GM12874 (cell line): Measurements from ENCODE around the gene UQCRQ.

Source experiments
- CTCF ChIP-seq: IDR thresholded peaks from 2 replicates; pipeline ENCODE4 v1.5.1; 2011; ENCODE audit warnings: low read depth, mild to moderate bottlenecking, control low read depth, low read length, moderate library complexity; ENCODE audit not compliant: insufficient read depth

Gene UQCRQ

GRCh38 chr5:132866342-132867045, at the start of gene UQCRQ, which contains the start of gene GDF9:
UQCRQ (plus strand) TSS chr5:132866642; CDS start chr5:132866882, 240 bp downstream.
GDF9 (minus strand) TSS chr5:132866469; CDS start chr5:132864533, 1,936 bp downstream.
- peak; percentile 26; the same call in 1 of the 2 replicates for TF ChIP-seq CTCF

- TF ChIP-seq CTCF, result no peak
Observed at GRCh38 chr5:132817011-132817410, 49.4 kb upstream of the UQCRQ start.

- TF ChIP-seq CTCF, result no peak
Observed at GRCh38 chr5:132819468-132819867, 47.0 kb upstream of the UQCRQ start.

GRCh38 chr5:132820162-132820754, 46.2 kb upstream of the UQCRQ start:
- peak; percentile 84 for TF ChIP-seq CTCF

- no peak for TF ChIP-seq CTCF
Observed at GRCh38 chr5:132821350-132821749, 45.1 kb upstream of the UQCRQ start.

GRCh38 chr5:132821791-132822190, 44.7 kb upstream of the UQCRQ start:
- no peak for TF ChIP-seq CTCF

- no peak for TF ChIP-seq CTCF
Observed at GRCh38 chr5:132822650-132823480, 43.6 kb upstream of the UQCRQ start.
